Heart left ventricle (tissue), 13 donors: Measurements from ENCODE around the gene HPN.

ENCODE experiments used
- CTCF ChIP-seq, 12 donors: fragments of 200-600 bp; sonication (generic) in 4 of 12; IDR thresholded peaks; one replicate each; pipeline versions ENCODE4 v1.5.0 to v1.8.0; 2018 to 2022; ENCODE audit warnings: antibody characterized with exemption in 12 of 12, mild to moderate bottlenecking in 5 of 12
- POLR2A ChIP-seq, 2 donors: fragments of 450-650 bp; IDR thresholded peaks; one replicate each; pipeline ENCODE4 v1.6.1; 2017; ENCODE audit warnings: antibody characterized with exemption in 2 of 2, mild to moderate bottlenecking in 2 of 2, moderate library complexity in 2 of 2
- donor health status: ischemic (EF 13 %, LVEDD 7.1; RV severe dilation, severe dysfunction).
- donor health status: DM: no; HTN: yes; CAD: no.
- donor health status: DM: no; HTN: no; CAD: no.
- donor health status: ischemic (EF 25% LVEDD 6.9; RV normal size, moderate dysfunction).
- donor health status: ischemic (EF 25% LVEDD 5.7; RV mildly dilated, moderate dysfunction).
- donor health status: ischemic (EF 35%, LVEDD 5.7; RV mildly dilated, moderate dysfunction).
- donor health status: nonischemic (EF 11% LVEDD 7.7; RV severe dilation, severe dysfunction).
- donor health status: DM: yes; HTN: yes; CAD: no.
- donor health status: PGD.
- donor health status: ischemic (EF 29% LVEDD 5.4; RV normal size, mild dysfunction).
- donor health status: nonischemic (EF 23%, LVEDD 6.1; RV moderate dilation, normal function).

- TF ChIP-seq POLR2A (IDR thresholded peaks at IDR 0.05) (no peak), CTCF (IDR thresholded peaks at IDR 0.05) (no peak)
These were observed 38.3 kb downstream of the HPN start for GRCh38 chr19:35079826-35080225.
